AG09319 (cell line): ENCODE data around the gene GPR68.

Experiments
- DNase-seq: peaks from one replicate; pipeline ENCODE4 v3.0.0-alpha.2; 2010; ENCODE audit warnings: low read depth; ENCODE audit errors: extremely low read depth
- CTCF ChIP-seq: IDR thresholded peaks from 2 replicates; pipeline ENCODE4 v1.5.1; 2011; ENCODE audit warnings: low read depth, mild to moderate bottlenecking, inconsistent platforms, low read length, moderate library complexity

GPR68 gene

GRCh38 chr14:91280129-91280528, 35.6 kb upstream of the GPR68 start:
- TF ChIP-seq CTCF = no peak

GRCh38 chr14:91279354-91279753, 34.9 kb upstream of the GPR68 start:
- no peak for DNase-seq
- no peak for TF ChIP-seq CTCF

More at GRCh38 chr14:91280129-91280528, 35.6 kb upstream of the GPR68 start:
- DNase-seq = no peak

GRCh38 chr14:91278383-91278715, 33.8 kb upstream of the GPR68 start:
- no peak for DNase-seq

GRCh38 chr14:91277546-91278382, 33.3 kb upstream of the GPR68 start:
- no peak for DNase-seq
- TF ChIP-seq CTCF = no peak

More at GRCh38 chr14:91278383-91278715, 33.8 kb upstream of the GPR68 start:
- TF ChIP-seq CTCF = no peak

- no peak for TF ChIP-seq CTCF
- no peak for DNase-seq
Observed at GRCh38 chr14:91274796-91275195, 30.3 kb upstream of the GPR68 start.

GRCh38 chr14:91273885-91274273, 29.4 kb upstream of the GPR68 start:
- DNase-seq = no peak
- TF ChIP-seq CTCF = no peak

GRCh38 chr14:91273273-91273884, 28.9 kb upstream of the GPR68 start:
- no peak for DNase-seq
- TF ChIP-seq CTCF = no peak
